Stomach smooth muscle (tissue), 2 donors: ENCODE measurements around the gene KLHDC7B.

Experiments
- H3K27ac ChIP-seq: one replicate; pipeline ENCODE4 v1.7.0; 2013; ENCODE audit warnings: mild to moderate bottlenecking, low read length, inconsistent platforms
- H3K27me3 ChIP-seq, 2 donors: one replicate each; pipeline ENCODE4 v1.7.0; 2013; ENCODE audit warnings: low read length in 2 of 2; ENCODE audit not compliant: insufficient read depth in 2 of 2, control insufficient read depth in 1 of 2
- H3K36me3 ChIP-seq, 2 donors: one replicate each; pipeline ENCODE4 v1.7.0; 2013; ENCODE audit warnings: low read length in 2 of 2; ENCODE audit not compliant: control insufficient read depth in 2 of 2, insufficient read depth in 2 of 2
- H3K4me1 ChIP-seq: one replicate; pipeline ENCODE4 v1.7.0; 2013; ENCODE audit warnings: low read length; ENCODE audit not compliant: control insufficient read depth, insufficient read depth
- H3K4me3 ChIP-seq, 2 donors: one replicate each; pipeline ENCODE4 v1.7.0; 2013; ENCODE audit warnings: low read length in 2 of 2
- H3K9ac ChIP-seq, 2 donors: one replicate each; pipeline ENCODE4 v1.7.0; 2013; ENCODE audit warnings: low read length in 2 of 2, mild to moderate bottlenecking in 1 of 2
- H3K9me3 ChIP-seq, 2 donors: one replicate each; pipeline ENCODE4 v1.7.0; 2013; ENCODE audit warnings: low read length in 2 of 2; ENCODE audit not compliant: control insufficient read depth in 2 of 2
- donor health status: healthy.
- donor health status: Pancreatic carcinoma.

Gene KLHDC7B

DNA sequence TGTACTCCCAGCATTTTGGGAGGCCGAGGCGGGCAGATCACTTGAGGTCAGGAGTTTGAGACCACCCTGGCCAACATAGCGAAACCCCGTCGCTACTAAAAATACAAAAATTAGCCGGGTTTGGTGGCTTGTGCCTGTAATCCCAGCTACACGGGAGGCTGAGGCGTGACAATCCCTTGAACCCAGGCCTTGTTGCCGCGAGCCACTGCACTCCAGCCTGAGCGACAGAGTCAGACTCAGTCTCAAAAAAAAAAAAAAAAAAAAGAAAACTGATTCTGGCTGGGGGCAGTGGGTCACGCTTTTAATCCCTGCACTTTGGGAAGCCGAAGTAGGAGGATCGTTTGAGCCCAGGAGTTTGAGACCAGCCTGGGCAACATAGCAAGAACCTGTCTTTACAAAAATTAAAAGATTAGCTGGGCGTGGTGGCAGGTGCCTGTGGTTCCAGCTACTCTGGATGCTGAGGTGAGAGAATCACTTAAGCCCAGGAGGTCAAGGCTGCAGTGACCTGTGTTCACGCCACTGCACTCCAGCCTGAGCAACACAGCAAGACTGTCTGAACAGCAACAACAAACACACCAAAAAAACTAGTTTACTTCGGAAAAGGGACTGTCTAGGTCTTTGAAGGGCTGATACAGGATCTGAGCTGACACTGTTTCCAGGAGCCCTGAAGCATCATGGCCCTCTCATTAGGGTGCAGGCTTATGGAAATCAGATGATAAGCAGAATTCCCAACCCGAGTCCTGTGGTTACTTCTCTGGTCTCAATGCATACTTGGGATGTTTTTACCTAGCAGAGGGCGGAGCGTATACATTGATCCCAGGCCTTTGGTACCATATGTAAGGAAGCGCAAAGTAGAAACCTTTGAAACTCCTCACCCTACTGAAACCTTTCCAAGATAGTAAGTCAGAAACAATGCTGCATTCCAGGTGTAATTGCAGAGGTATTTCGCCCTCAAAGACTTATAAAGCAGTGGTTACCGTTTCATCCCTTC, 38.7 kb downstream of the KLHDC7B start:
- H3K27ac ChIP-seq: no peak overlapping the region

DNA sequence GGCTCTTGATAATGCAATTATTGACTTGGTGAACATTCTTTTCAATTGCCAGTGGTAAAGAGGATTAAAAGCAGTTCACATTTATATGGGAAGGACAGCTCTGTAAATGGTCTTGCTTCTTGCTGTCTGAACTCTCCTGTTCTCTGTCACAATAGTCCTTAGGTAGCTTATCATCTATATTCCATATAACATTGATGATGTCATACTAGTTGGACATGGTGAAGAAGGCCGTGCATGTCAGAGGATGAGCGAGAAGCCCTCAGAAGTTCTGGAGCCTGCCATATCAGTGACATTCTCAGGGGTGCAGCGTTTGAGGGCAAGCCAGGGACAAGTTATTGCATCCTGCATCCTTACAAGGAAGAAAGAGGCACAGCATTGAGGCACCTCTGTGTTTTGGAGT, 39.5 kb downstream of the KLHDC7B start:
- no peak overlapping the region for H3K27ac ChIP-seq
- H3K4me3 ChIP-seq: no peak overlapping the region
- H3K4me1 ChIP-seq: peaks cover 18% of the 10 kb centered on the region
- no peaks in the 10 kb centered on the region for H3K27me3 ChIP-seq
- H3K9me3 ChIP-seq: no peaks in the 10 kb centered on the region
- no peak overlapping the region for H3K9ac ChIP-seq
- H3K36me3 ChIP-seq: peaks cover 1 to 4% of the 10 kb centered on the region in 2 donors

More for the DNA sequence above, 38.7 kb downstream of the KLHDC7B start:
- H3K9ac ChIP-seq: peak overlapping the region in 1 of 2 donors; percentile 90
- H3K27me3 ChIP-seq: no peaks in the 10 kb centered on the region
- H3K9me3 ChIP-seq: no peaks in the 10 kb centered on the region
- H3K36me3 ChIP-seq: peaks cover 5 to 6% of the 10 kb centered on the region in 2 donors
- H3K4me1 ChIP-seq: peaks cover 18% of the 10 kb centered on the region
- H3K4me3 ChIP-seq: no peak overlapping the region

- H3K4me3 ChIP-seq: no peak overlapping the region
These were observed 40.1 kb downstream of the KLHDC7B start for GRCh38 chr22:50585781-50586180.

GRCh38 chr22:50586416-50586815, 40.7 kb downstream of the KLHDC7B start:
- Histone ChIP-seq H3K9ac (no peak overlapping the region), H3K36me3 (no peaks in the 10 kb centered on the region), H3K27me3 (no peaks in the 10 kb centered on the region), H3K27ac (no peak overlapping the region), H3K9me3 (no peaks in the 10 kb centered on the region), H3K4me1 (peaks cover 14% of the 10 kb centered on the region), H3K4me3 (no peak overlapping the region)

More at GRCh38 chr22:50585781-50586180, 40.1 kb downstream of the KLHDC7B start:
- Histone ChIP-seq H3K27ac (no peak overlapping the region), H3K9ac (no peak overlapping the region), H3K9me3 (no peaks in the 10 kb centered on the region), H3K4me1 (peaks cover 18% of the 10 kb centered on the region), H3K27me3 (no peaks in the 10 kb centered on the region), H3K36me3 (peaks cover 0 to 3% of the 10 kb centered on the region in 2 donors)

DNA sequence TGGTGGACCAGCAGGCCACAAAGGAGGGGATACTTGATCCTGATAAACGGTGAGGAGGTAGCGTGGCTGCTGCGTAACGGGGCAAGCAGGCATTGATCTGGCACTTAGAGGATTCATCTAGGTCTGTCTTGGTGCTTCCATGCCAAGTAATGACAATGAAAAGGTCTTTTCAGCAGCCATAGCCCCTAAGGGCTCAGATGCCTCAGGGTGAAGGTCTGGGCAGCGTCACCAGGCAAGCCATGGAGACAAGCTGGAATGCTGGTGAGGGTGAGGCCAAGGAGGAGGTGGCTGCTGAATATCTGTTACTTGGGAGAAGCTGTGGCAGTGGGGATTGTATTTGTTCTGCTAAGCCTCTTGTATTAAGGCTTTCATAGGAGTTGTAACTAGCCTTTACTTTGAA, 41.7 kb downstream of the KLHDC7B start:
- H3K27ac ChIP-seq: no peak overlapping the region
- H3K27me3 ChIP-seq: no peaks in the 10 kb centered on the region
- H3K4me3 ChIP-seq: no peak overlapping the region
- H3K36me3 ChIP-seq: no peaks in the 10 kb centered on the region
- peaks cover 7% of the 10 kb centered on the region for H3K4me1 ChIP-seq
- no peak overlapping the region for H3K9ac ChIP-seq
- no peaks in the 10 kb centered on the region for H3K9me3 ChIP-seq

GRCh38 chr22:50595189-50595588, 49.5 kb downstream of the KLHDC7B start:
- H3K4me3 ChIP-seq: no peak overlapping the region
- no peaks in the 10 kb centered on the region for H3K36me3 ChIP-seq
- no peak overlapping the region for H3K9ac ChIP-seq
- no peaks in the 10 kb centered on the region for H3K9me3 ChIP-seq
- peaks cover 9 to 14% of the 10 kb centered on the region in 2 donors for H3K27me3 ChIP-seq
- no peak overlapping the region for H3K27ac ChIP-seq
- H3K4me1 ChIP-seq: peaks cover 5% of the 10 kb centered on the region

DNA sequence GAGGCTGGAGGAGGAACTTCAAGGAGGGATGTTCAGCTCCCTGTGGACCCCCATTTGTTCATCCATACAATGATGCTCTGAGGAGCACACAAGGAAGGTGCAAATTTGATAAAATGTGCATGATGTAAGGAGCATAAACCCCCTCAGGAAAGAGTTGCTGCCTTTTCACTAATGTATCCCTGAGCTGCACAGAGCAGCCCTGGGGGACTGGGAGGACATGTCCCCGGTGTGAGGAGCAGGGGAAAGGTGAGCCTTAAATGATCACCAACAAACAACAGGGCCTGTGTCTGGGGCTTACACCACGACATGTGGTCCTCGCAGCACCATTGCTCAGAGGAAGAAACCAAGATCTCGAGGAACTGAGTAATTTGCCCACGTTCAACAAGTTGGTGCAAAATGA, 51.4 kb downstream of the KLHDC7B start:
- peaks cover 10% of the 10 kb centered on the region for H3K4me1 ChIP-seq
- H3K27me3 ChIP-seq: peaks cover 18 to 25% of the 10 kb centered on the region in 2 donors
- no peak overlapping the region for H3K4me3 ChIP-seq
- no peaks in the 10 kb centered on the region for H3K9me3 ChIP-seq
- no peak overlapping the region for H3K27ac ChIP-seq
- H3K9ac ChIP-seq: no peak overlapping the region
- H3K36me3 ChIP-seq: no peaks in the 10 kb centered on the region

- no peaks in the 10 kb centered on the region for H3K36me3 ChIP-seq
- H3K9me3 ChIP-seq: no peaks in the 10 kb centered on the region
- no peak overlapping the region for H3K9ac ChIP-seq
- peak overlapping the region in 1 of 2 donors; percentile 29 for H3K4me3 ChIP-seq
- peaks cover 10% of the 10 kb centered on the region for H3K4me1 ChIP-seq
- H3K27ac ChIP-seq: no peak overlapping the region
- peaks cover 30 to 51% of the 10 kb centered on the region in 2 donors for H3K27me3 ChIP-seq
These were observed 54.2 kb downstream of the KLHDC7B start for GRCh38 chr22:50599816-50600455.

GRCh38 chr22:50600538-50600937, 54.8 kb downstream of the KLHDC7B start, which contains the start of gene MAPK8IP2:
Gene MAPK8IP2 (plus strand): TSS chr22:50600793. CDS start chr22:50600819, 26 bp downstream.
- H3K4me3 ChIP-seq: peak within 1 kb of the TSS in 1 of 2 donors; percentile 29
- no peaks in the 10 kb centered on the region for H3K9me3 ChIP-seq
- peaks cover 10% of the 10 kb centered on the region for H3K4me1 ChIP-seq
- peaks cover 33 to 57% of the 10 kb centered on the region in 2 donors for H3K27me3 ChIP-seq
- no peak within 1 kb of the TSS for H3K27ac ChIP-seq
- H3K36me3 ChIP-seq: no peaks in the 10 kb centered on the region
- no peak within 1 kb of the TSS for H3K9ac ChIP-seq
